ENCODE measurements around the gene TARS3. TPM values are rescaled to one million over a fixed set of nuclear protein-coding genes. Genes with fewer than 3 reads are reported as not detected.

Gene TARS3
- total and polyA plus RNA-seq, 2 donors (not counting 1 experiment from before 2014, with no cell fraction given) = 9.7 to 27.0 TPM

DNA sequence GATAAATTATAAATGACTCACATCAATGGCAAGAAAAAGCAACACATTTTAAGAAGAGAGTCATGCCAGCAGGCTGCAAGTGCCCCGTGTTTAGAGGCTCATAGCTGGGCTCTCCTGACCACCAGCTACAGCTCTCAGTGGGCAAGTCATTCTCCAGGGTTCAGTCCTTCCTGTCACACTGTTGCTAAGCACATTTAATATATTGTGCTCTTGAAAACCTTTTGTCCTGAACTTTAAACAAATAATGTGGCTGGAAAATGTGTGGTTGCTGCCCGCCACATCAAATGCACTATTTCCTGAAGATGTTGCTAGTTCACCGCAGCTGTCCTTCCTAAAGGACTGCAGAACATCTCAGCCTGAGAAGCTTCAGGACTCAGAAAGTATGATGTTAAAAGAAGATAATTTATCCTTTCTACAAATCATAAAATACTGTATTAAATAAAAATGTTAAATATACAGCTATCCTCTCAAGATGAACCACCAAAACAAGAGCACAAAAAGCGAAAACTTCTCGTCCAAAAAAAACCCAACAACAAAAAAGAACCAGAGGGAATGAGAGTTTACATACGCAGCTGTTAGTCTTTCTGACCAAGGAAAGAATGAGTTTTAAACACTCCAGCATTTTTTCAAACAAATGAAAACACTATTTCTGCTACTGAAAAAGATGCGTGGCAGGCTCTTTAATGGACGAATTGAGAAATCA lies 951 bp downstream of the TARS3 start:
- Histone ChIP-seq H3K79me2 (ENCODE audit: control insufficient read depth, insufficient read depth, low read length) (no peaks in the 10 kb centered on the region), H3K9ac (ENCODE audit: low read length) (peak overlapping the region; percentile 80), H3K27ac (ENCODE audit: low read length in 2 of 2) (peak overlapping the region; percentile 45 to 77), H4K20me1 (ENCODE audit: control insufficient read depth, insufficient read depth, low read length, poor library complexity, severe bottlenecking) (peaks cover 9% of the 10 kb centered on the region), H3K4me3 (ENCODE audit: control extremely low read depth in 1 of 5, extremely low read depth in 1 of 5, insufficient read depth in 1 of 5, low read depth in 2 of 5, low read length in 4 of 5) (peak overlapping the region; percentile 49 to 74 (median 69)), H3K36me3 (replicated peaks in 1 of 2; ENCODE audit: control extremely low read depth in 1 of 2, control insufficient read depth in 1 of 2, extremely low read depth in 1 of 2, insufficient read depth in 2 of 2, low read length in 1 of 2) (peaks cover 0 to 33% of the 10 kb centered on the region in 2 experiments), H2AFZ (ENCODE audit: insufficient read depth, low read depth, low read length, poor library complexity, severe bottlenecking) (peak overlapping the region; percentile 86), H3K4me1 (ENCODE audit: control insufficient read depth in 2 of 2, insufficient read depth in 2 of 2, low read length in 2 of 2) (peaks cover 10 to 11% of the 10 kb centered on the region in 2 donors), H3K9me3 (ENCODE audit: control extremely low read depth in 1 of 3, control insufficient read depth in 2 of 3, insufficient read depth in 1 of 3, low read length in 2 of 3) (peaks cover 0 to 3% (median 0%) of the 10 kb centered on the region in 3 donors), H3K27me3 (replicated peaks in 1 of 4; ENCODE audit: control extremely low read depth in 1 of 4, control insufficient read depth in 3 of 4, insufficient read depth in 4 of 4, low read length in 3 of 4) (no peaks in the 10 kb centered on the region), H3K4me2 (replicated peaks; ENCODE audit: low read depth, low read length, poor library complexity, severe bottlenecking) (peak overlapping the region; percentile 86)
- 3% methylated on average over 6 of the region's 8 CpGs for whole genome bisulfite sequencing (ENCODE audit: insufficient coverage)
- peaks cover 17% of the 10 kb centered on the region for H3K4me1 Mint-ChIP-seq
- ATAC-seq (ENCODE audit: low read depth) (no peak), DNase-seq (peak; percentile 39)
- TF ChIP-seq, protein P1, sequence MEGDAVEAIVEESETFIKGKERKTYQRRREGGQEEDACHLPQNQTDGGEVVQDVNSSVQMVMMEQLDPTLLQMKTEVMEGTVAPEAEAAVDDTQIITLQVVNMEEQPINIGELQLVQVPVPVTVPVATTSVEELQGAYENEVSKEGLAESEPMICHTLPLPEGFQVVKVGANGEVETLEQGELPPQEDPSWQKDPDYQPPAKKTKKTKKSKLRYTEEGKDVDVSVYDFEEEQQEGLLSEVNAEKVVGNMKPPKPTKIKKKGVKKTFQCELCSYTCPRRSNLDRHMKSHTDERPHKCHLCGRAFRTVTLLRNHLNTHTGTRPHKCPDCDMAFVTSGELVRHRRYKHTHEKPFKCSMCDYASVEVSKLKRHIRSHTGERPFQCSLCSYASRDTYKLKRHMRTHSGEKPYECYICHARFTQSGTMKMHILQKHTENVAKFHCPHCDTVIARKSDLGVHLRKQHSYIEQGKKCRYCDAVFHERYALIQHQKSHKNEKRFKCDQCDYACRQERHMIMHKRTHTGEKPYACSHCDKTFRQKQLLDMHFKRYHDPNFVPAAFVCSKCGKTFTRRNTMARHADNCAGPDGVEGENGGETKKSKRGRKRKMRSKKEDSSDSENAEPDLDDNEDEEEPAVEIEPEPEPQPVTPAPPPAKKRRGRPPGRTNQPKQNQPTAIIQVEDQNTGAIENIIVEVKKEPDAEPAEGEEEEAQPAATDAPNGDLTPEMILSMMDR (IDR thresholded peaks at IDR 0.05) = no peak
- TF ChIP-seq EZH2 (IDR thresholded peaks at IDR 0.05; ENCODE audit: borderline replicate concordance, insufficient read depth, low read depth, low read length, poor library complexity, severe bottlenecking) = no peak
- CTCF ChIA-PET = interaction anchor here (0.8 to 1.8 kb wide), 3 partner anchors 82 to 435 kb away, joined by 3 to 7 read pairs (median 6); partner anchors contain the start of gene SNRPA1
- POLR2A ChIA-PET = interaction anchor here (1.8 kb wide), 1 partner anchor 71 kb away, joined by 5 read pairs; the partner anchor contains the start of gene TM2D3
- intact Hi-C loops (cut with micrococcal nuclease) = loop anchor here (5.0 kb wide), 1 partner anchor 1991 kb away; the partner anchor contains the start of gene LYSMD4
- peak overlapping the region; percentile 80 for H3K27ac Mint-ChIP-seq
- peak overlapping the region; percentile 82 for H3K4me3 Mint-ChIP-seq
- H3K9me3 Mint-ChIP-seq (ENCODE audit: insufficient read depth) = no peaks in the 10 kb centered on the region
- no peaks in the 10 kb centered on the region for H3K27me3 Mint-ChIP-seq

DNA sequence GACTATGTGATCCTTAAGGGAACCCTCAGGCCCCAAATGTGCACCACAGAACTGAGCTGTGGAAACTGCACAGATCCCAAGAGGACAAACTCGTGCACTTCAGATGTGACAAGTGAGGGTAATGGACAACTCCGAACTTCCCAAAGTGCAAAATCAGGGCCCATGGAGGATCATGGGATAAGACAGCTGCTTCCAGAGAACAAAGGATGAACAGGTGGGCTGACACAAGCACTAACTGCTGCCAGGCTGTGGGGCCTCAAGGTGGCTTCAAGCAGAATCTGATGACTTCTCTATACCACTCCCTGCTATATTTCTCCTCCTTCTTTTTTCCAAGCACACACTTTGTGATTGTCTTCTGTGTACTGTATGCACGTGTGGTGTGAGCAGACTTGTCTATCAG lies 5.4 kb downstream of the TARS3 start:
- Histone ChIP-seq H3K79me2 (ENCODE audit: control insufficient read depth, insufficient read depth, low read length) (no peaks in the 10 kb centered on the region), H3K36me3 (replicated peaks in 1 of 2; ENCODE audit: control extremely low read depth in 1 of 2, control insufficient read depth in 1 of 2, extremely low read depth in 1 of 2, insufficient read depth in 2 of 2, low read length in 1 of 2) (peaks cover 0 to 41% of the 10 kb centered on the region in 2 experiments), H3K9ac (ENCODE audit: low read length) (no peak overlapping the region), H3K27me3 (replicated peaks in 1 of 4; ENCODE audit: control extremely low read depth in 1 of 4, control insufficient read depth in 3 of 4, insufficient read depth in 4 of 4, low read length in 3 of 4) (no peaks in the 10 kb centered on the region), H4K20me1 (ENCODE audit: control insufficient read depth, insufficient read depth, low read length, poor library complexity, severe bottlenecking) (peaks cover 9% of the 10 kb centered on the region), H3K27ac (ENCODE audit: low read length in 2 of 2) (no peak overlapping the region), H3K9me3 (ENCODE audit: control extremely low read depth in 1 of 3, control insufficient read depth in 2 of 3, insufficient read depth in 1 of 3, low read length in 2 of 3) (peaks cover 0 to 3% (median 0%) of the 10 kb centered on the region in 3 donors), H3K4me3 (ENCODE audit: control extremely low read depth in 1 of 5, extremely low read depth in 1 of 5, insufficient read depth in 1 of 5, low read depth in 2 of 5, low read length in 4 of 5) (no peak overlapping the region), H3K4me1 (ENCODE audit: control insufficient read depth in 2 of 2, insufficient read depth in 2 of 2, low read length in 2 of 2) (peaks cover 5 to 6% of the 10 kb centered on the region in 2 donors), H3K4me2 (replicated peaks; ENCODE audit: low read depth, low read length, poor library complexity, severe bottlenecking) (no peak overlapping the region), H2AFZ (ENCODE audit: insufficient read depth, low read depth, low read length, poor library complexity, severe bottlenecking) (no peak overlapping the region)
- DNase-seq (no peak), ATAC-seq (ENCODE audit: low read depth) (no peak)
- ChIA-PET POLR2A (interaction anchor here (0.6 kb wide), 1 partner anchor 429 kb away, joined by 5 read pairs; no protein-coding TSS in a partner anchor), CTCF (no interaction called here)
- intact Hi-C loops (cut with micrococcal nuclease) = no loop called here
- Mint-ChIP-seq H3K27me3 (no peaks in the 10 kb centered on the region), H3K27ac (no peak overlapping the region), H3K4me3 (no peak overlapping the region), H3K9me3 (ENCODE audit: insufficient read depth) (no peaks in the 10 kb centered on the region), H3K4me1 (peaks cover 11% of the 10 kb centered on the region)
- WGBS (ENCODE audit: insufficient coverage) = 100% methylated on average over 2 of the region's 3 CpGs
- TF ChIP-seq, protein P1 (IDR thresholded peaks at IDR 0.05) = no peak
- TF ChIP-seq EZH2 (IDR thresholded peaks at IDR 0.05; ENCODE audit: borderline replicate concordance, insufficient read depth, low read depth, low read length, poor library complexity, severe bottlenecking) = no peak
